GM23338 (cell line): ENCODE results near the gene WDR62. TPM values are rescaled to one million over a fixed set of nuclear protein-coding genes. Genes with fewer than 3 reads are reported as not detected.

Experiments used
- ATAC-seq: fragments of 200-7000 bp; cut with Tn5 transposase; 3 replicates; pipeline ENCODE4 v1.9.1; 2020
- DNase-seq: peaks from one replicate; pipeline ENCODE4 v3.0.0-alpha.2; 2015; ENCODE audit warnings: low spot score
- H2AFZ ChIP-seq: fragments of 200-600 bp; sonication (generic); 2 replicates; pipeline ENCODE4 v1.8.0; 2016; ENCODE audit warnings: antibody characterized with exemption, mild to moderate bottlenecking, moderate library complexity
- H3F3A ChIP-seq: fragments of 200-600 bp; sonication (generic); replicated peaks from 2 replicates; pipeline ENCODE4 v1.8.0; 2017; ENCODE audit warnings: antibody characterized with exemption, mixed run types, low read depth
- H3K27ac ChIP-seq: fragments of 200-600 bp; sonication (generic); 2 replicates; pipeline ENCODE4 v1.6.1; 2016; ENCODE audit warnings: low read depth
- H3K27me3 ChIP-seq: fragments of 200-600 bp; sonication (generic); 2 replicates; pipeline ENCODE4 v1.8.0; 2016; ENCODE audit warnings: mild to moderate bottlenecking, mixed run types, moderate library complexity; ENCODE audit not compliant: insufficient read depth
- H3K36me3 ChIP-seq: fragments of 200-600 bp; sonication (generic); 2 replicates; pipeline ENCODE4 v1.8.0; 2016; ENCODE audit warnings: mild to moderate bottlenecking; ENCODE audit not compliant: insufficient read depth
- H3K4me1 ChIP-seq: fragments of 200-600 bp; sonication (generic); 2 replicates; pipeline ENCODE4 v1.8.0; 2016; ENCODE audit warnings: mild to moderate bottlenecking, moderate library complexity; ENCODE audit not compliant: insufficient read depth
- H3K4me2 ChIP-seq: fragments of 200-600 bp; sonication (generic); 2 replicates; pipeline ENCODE4 v1.7.1; 2017; ENCODE audit warnings: mixed run types
- H3K4me3 ChIP-seq: fragments of 200-600 bp; sonication (generic); 2 replicates; pipeline ENCODE4 v1.6.1; 2016; ENCODE audit warnings: mixed run types
- H3K79me2 ChIP-seq: fragments of 200-600 bp; sonication (generic); replicated peaks from 2 replicates; pipeline ENCODE4 v1.8.0; 2017; ENCODE audit warnings: mild to moderate bottlenecking; ENCODE audit not compliant: insufficient read depth
- H3K9me2 ChIP-seq: fragments of 200-600 bp; sonication (generic); 2 replicates; pipeline ENCODE4 v1.8.0; 2017; ENCODE audit not compliant: insufficient read depth
- H4K20me1 ChIP-seq: fragments of 200-600 bp; sonication (generic); replicated peaks from 2 replicates; pipeline ENCODE4 v1.8.0; 2017; ENCODE audit warnings: mild to moderate bottlenecking; ENCODE audit not compliant: insufficient read depth
- H3K27ac Mint-ChIP-seq: 2 replicates; pipeline ENCODE4 v1.8.0; 2020; ENCODE audit warnings: inconsistent platforms, mild to moderate bottlenecking, moderate library complexity, mixed read lengths
- H3K27me3 Mint-ChIP-seq: 3 replicates; pipeline ENCODE4 v1.8.0; 2022; ENCODE audit warnings: low read depth, mild to moderate bottlenecking, moderate library complexity, mixed read lengths, inconsistent platforms; ENCODE audit not compliant: insufficient read depth, poor library complexity
- H3K36me3 Mint-ChIP-seq: 3 replicates; pipeline ENCODE4 v1.8.0; 2021; ENCODE audit warnings: low read depth, mild to moderate bottlenecking, inconsistent platforms, moderate library complexity, mixed read lengths
- H3K4me1 Mint-ChIP-seq: 3 replicates; pipeline ENCODE4 v1.8.0; 2020; ENCODE audit warnings: mild to moderate bottlenecking, inconsistent platforms, mixed read lengths
- H3K4me3 Mint-ChIP-seq: 3 replicates; pipeline ENCODE4 v1.8.0; 2021; ENCODE audit warnings: moderate library complexity, mild to moderate bottlenecking, inconsistent platforms, mixed read lengths
- H3K9me3 Mint-ChIP-seq: 3 replicates; pipeline ENCODE4 v1.8.0; 2020; ENCODE audit warnings: moderate library complexity, mild to moderate bottlenecking, inconsistent platforms, mixed read lengths
- CREB1 ChIP-seq: fragments of 250-450 bp; sonication (Bioruptor Pico); IDR thresholded peaks from 2 replicates; pipeline ENCODE4 v1.5.0; 2020; ENCODE audit warnings: low read depth, mild to moderate bottlenecking, moderate library complexity
- EZH2 ChIP-seq: fragments of 200-600 bp; sonication (generic); IDR thresholded peaks from one replicate; pipeline ENCODE4 v1.8.0; 2017; ENCODE audit warnings: antibody characterized with exemption, mild to moderate bottlenecking, low read depth; ENCODE audit not compliant: unreplicated experiment
- EZH2phosphoT487 ChIP-seq: fragments of 200-600 bp; sonication (generic); IDR thresholded peaks from one replicate; pipeline ENCODE4 v1.8.1; 2018; ENCODE audit warnings: antibody characterized with exemption; ENCODE audit not compliant: unreplicated experiment
- JUNB ChIP-seq: IDR thresholded peaks from one replicate; pipeline ENCODE4 v1.6.1; 2016; ENCODE audit warnings: antibody characterized with exemption; ENCODE audit not compliant: unreplicated experiment
- NANOG ChIP-seq: IDR thresholded peaks from 2 replicates; pipeline ENCODE4 v1.6.1; 2016; ENCODE audit warnings: antibody characterized with exemption, borderline replicate concordance
- POLR2AphosphoS5 ChIP-seq: IDR thresholded peaks from 2 replicates; pipeline ENCODE4 v1.6.1; 2016; ENCODE audit warnings: antibody characterized with exemption, low read depth
- STAT1 ChIP-seq: IDR thresholded peaks from one replicate; pipeline ENCODE4 v1.6.1; 2016; ENCODE audit warnings: antibody characterized with exemption; ENCODE audit not compliant: unreplicated experiment
- ZNF114 ChIP-seq: fragments of 250-450 bp; sonication (Bioruptor Pico); IDR thresholded peaks from 2 replicates; pipeline ENCODE4 v1.5.0; 2020; ENCODE audit warnings: mild to moderate bottlenecking, moderate library complexity
- ZNF331 ChIP-seq: fragments of 250-450 bp; sonication (Bioruptor Pico); IDR thresholded peaks from 2 replicates; pipeline ENCODE4 v1.5.0; 2020; ENCODE audit warnings: low read depth, mild to moderate bottlenecking, moderate library complexity
- polyA plus RNA-seq: library from polyadenylated mRNA; unstranded; fragments of >200 nt; fragmentation: Nextera tagmentation; extraction: Ambion mirVana; gene quantifications from 2 replicates; pipeline ENCODE4 v1.2.1, GENCODE V29; 2016
- total RNA-seq: library from RNA; depleted of rRNA; stranded (reverse); fragments of >200 nt; shearing (Covaris generic); gene quantifications from 2 replicates; pipeline ENCODE4 v1.2.3, GENCODE V29; 2014
- TF ChIP-seq, protein P1 (sequence below): fragments of 250-450 bp; sonication (Bioruptor Pico); IDR thresholded peaks from 2 replicates; pipeline ENCODE4 v1.5.0; 2020; ENCODE audit warnings: mild to moderate bottlenecking, moderate library complexity
- TF ChIP-seq, protein P2 (sequence below): IDR thresholded peaks from 2 replicates; pipeline ENCODE4 v1.6.1; 2016; ENCODE audit warnings: antibody characterized with exemption
- TF ChIP-seq, protein P3 (sequence below), 2 experiments: fragments of 200-600 bp in 1 of 2; sonication (generic) in 1 of 2; conservative IDR thresholded peaks; 2 replicates each; pipeline versions ENCODE4 v1.5.1 to v1.6.1; 2016 to 2017; ENCODE audit warnings: antibody characterized with exemption in 2 of 2, low read depth in 2 of 2, mild to moderate bottlenecking in 2 of 2, moderate library complexity in 1 of 2
- TF ChIP-seq, protein P4 (sequence below): IDR thresholded peaks from one replicate; pipeline ENCODE4 v1.6.1; 2018; ENCODE audit warnings: antibody characterized with exemption; ENCODE audit not compliant: unreplicated experiment

The WDR62 gene
- total and polyA plus RNA-seq, 2 experiments from 2014 or later = 14.1 to 45.4 TPM

DNA sequence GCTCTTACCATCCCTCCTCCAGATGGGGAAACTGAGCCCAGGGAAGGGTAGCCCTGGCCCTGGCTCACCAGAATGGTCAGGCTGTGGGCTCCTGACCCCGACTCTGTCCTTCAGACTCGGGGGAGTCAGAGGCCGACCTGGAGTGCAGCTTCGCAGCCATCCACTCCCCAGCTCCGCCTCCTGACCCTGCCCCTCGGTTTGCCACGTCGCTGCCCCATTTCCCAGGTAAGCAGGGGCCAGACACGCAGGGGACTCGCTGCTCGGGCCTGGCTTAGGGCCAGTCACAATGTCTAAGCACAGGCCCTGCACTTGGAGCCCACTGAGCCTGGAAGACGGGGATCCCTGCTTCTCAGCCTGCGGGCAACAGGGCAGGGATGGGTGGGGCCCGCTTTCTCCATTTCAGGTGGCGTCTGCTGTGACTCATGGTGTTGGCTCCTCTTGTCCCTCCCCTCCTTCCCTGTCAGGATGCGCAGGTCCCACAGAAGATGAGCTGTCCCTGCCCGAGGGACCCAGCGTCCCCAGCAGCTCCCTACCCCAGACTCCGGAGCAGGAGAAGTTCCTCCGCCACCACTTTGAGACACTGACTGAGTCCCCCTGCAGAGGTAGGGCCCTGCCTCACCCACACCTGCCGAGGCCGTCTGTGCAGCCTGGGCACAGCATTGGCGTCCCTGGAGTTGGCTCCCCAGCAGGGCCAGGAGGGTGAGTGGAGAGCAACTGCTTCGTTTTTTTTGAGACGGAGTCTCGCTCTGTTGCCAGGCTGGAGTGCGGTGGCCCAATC, 47.0 kb downstream of the WDR62 start:
- no peaks in the 10 kb centered on the region for H3K4me1 ChIP-seq
- H3K4me1 Mint-ChIP-seq = no peaks in the 10 kb centered on the region
- TF ChIP-seq, protein P1, sequence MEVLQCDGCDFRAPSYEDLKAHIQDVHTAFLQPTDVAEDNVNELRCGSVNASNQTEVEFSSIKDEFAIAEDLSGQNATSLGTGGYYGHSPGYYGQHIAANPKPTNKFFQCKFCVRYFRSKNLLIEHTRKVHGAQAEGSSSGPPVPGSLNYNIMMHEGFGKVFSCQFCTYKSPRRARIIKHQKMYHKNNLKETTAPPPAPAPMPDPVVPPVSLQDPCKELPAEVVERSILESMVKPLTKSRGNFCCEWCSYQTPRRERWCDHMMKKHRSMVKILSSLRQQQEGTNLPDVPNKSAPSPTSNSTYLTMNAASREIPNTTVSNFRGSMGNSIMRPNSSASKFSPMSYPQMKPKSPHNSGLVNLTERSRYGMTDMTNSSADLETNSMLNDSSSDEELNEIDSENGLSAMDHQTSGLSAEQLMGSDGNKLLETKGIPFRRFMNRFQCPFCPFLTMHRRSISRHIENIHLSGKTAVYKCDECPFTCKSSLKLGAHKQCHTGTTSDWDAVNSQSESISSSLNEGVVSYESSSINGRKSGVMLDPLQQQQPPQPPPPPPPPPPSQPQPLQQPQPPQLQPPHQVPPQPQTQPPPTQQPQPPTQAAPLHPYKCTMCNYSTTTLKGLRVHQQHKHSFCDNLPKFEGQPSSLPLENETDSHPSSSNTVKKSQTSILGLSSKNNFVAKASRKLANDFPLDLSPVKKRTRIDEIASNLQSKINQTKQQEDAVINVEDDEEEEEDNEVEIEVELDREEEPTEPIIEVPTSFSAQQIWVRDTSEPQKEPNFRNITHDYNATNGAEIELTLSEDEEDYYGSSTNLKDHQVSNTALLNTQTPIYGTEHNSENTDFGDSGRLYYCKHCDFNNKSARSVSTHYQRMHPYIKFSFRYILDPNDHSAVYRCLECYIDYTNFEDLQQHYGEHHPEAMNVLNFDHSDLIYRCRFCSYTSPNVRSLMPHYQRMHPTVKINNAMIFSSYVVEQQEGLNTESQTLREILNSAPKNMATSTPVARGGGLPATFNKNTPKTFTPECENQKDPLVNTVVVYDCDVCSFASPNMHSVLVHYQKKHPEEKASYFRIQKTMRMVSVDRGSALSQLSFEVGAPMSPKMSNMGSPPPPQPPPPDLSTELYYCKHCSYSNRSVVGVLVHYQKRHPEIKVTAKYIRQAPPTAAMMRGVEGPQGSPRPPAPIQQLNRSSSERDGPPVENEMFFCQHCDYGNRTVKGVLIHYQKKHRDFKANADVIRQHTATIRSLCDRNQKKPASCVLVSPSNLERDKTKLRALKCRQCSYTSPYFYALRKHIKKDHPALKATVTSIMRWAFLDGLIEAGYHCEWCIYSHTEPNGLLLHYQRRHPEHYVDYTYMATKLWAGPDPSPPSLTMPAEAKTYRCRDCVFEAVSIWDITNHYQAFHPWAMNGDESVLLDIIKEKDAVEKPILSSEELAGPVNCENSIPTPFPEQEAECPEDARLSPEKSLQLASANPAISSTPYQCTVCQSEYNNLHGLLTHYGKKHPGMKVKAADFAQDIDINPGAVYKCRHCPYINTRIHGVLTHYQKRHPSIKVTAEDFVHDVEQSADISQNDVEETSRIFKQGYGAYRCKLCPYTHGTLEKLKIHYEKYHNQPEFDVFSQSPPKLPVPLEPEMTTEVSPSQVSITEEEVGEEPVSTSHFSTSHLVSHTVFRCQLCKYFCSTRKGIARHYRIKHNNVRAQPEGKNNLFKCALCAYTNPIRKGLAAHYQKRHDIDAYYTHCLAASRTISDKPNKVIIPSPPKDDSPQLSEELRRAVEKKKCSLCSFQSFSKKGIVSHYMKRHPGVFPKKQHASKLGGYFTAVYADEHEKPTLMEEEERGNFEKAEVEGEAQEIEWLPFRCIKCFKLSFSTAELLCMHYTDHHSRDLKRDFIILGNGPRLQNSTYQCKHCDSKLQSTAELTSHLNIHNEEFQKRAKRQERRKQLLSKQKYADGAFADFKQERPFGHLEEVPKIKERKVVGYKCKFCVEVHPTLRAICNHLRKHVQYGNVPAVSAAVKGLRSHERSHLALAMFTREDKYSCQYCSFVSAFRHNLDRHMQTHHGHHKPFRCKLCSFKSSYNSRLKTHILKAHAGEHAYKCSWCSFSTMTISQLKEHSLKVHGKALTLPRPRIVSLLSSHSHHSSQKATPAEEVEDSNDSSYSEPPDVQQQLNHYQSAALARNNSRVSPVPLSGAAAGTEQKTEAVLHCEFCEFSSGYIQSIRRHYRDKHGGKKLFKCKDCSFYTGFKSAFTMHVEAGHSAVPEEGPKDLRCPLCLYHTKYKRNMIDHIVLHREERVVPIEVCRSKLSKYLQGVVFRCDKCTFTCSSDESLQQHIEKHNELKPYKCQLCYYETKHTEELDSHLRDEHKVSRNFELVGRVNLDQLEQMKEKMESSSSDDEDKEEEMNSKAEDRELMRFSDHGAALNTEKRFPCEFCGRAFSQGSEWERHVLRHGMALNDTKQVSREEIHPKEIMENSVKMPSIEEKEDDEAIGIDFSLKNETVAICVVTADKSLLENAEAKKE (CRISPR knock-in tag) = no peak
- TF ChIP-seq, protein P2, sequence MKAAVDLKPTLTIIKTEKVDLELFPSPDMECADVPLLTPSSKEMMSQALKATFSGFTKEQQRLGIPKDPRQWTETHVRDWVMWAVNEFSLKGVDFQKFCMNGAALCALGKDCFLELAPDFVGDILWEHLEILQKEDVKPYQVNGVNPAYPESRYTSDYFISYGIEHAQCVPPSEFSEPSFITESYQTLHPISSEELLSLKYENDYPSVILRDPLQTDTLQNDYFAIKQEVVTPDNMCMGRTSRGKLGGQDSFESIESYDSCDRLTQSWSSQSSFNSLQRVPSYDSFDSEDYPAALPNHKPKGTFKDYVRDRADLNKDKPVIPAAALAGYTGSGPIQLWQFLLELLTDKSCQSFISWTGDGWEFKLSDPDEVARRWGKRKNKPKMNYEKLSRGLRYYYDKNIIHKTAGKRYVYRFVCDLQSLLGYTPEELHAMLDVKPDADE = no peak
- TF ChIP-seq CREB1 (no peak), NANOG (no peak), STAT1 (no peak), JUNB (no peak), EZH2phosphoT487 (no peak), POLR2AphosphoS5 (no peak), EZH2 (no peak), ZNF114 (CRISPR knock-in tag) (no peak), ZNF331 (CRISPR knock-in tag) (no peak)
- TF ChIP-seq, protein P3, sequence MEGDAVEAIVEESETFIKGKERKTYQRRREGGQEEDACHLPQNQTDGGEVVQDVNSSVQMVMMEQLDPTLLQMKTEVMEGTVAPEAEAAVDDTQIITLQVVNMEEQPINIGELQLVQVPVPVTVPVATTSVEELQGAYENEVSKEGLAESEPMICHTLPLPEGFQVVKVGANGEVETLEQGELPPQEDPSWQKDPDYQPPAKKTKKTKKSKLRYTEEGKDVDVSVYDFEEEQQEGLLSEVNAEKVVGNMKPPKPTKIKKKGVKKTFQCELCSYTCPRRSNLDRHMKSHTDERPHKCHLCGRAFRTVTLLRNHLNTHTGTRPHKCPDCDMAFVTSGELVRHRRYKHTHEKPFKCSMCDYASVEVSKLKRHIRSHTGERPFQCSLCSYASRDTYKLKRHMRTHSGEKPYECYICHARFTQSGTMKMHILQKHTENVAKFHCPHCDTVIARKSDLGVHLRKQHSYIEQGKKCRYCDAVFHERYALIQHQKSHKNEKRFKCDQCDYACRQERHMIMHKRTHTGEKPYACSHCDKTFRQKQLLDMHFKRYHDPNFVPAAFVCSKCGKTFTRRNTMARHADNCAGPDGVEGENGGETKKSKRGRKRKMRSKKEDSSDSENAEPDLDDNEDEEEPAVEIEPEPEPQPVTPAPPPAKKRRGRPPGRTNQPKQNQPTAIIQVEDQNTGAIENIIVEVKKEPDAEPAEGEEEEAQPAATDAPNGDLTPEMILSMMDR (conservative IDR thresholded peaks at IDR 0.05; ENCODE audit: low read depth in 2 of 2) = no peak
- TF ChIP-seq, protein P4, sequence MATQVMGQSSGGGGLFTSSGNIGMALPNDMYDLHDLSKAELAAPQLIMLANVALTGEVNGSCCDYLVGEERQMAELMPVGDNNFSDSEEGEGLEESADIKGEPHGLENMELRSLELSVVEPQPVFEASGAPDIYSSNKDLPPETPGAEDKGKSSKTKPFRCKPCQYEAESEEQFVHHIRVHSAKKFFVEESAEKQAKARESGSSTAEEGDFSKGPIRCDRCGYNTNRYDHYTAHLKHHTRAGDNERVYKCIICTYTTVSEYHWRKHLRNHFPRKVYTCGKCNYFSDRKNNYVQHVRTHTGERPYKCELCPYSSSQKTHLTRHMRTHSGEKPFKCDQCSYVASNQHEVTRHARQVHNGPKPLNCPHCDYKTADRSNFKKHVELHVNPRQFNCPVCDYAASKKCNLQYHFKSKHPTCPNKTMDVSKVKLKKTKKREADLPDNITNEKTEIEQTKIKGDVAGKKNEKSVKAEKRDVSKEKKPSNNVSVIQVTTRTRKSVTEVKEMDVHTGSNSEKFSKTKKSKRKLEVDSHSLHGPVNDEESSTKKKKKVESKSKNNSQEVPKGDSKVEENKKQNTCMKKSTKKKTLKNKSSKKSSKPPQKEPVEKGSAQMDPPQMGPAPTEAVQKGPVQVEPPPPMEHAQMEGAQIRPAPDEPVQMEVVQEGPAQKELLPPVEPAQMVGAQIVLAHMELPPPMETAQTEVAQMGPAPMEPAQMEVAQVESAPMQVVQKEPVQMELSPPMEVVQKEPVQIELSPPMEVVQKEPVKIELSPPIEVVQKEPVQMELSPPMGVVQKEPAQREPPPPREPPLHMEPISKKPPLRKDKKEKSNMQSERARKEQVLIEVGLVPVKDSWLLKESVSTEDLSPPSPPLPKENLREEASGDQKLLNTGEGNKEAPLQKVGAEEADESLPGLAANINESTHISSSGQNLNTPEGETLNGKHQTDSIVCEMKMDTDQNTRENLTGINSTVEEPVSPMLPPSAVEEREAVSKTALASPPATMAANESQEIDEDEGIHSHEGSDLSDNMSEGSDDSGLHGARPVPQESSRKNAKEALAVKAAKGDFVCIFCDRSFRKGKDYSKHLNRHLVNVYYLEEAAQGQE = no peak
- no peaks in the 10 kb centered on the region for H3K79me2 ChIP-seq
- no peaks in the 10 kb centered on the region for H3K9me2 ChIP-seq
- no peak overlapping the region for H3K4me3 ChIP-seq
- H3K27ac Mint-ChIP-seq = no peak overlapping the region
- H3F3A ChIP-seq = no peaks in the 10 kb centered on the region
- H3K36me3 Mint-ChIP-seq = peaks cover 56% of the 10 kb centered on the region
- no peak overlapping the region for H3K4me3 Mint-ChIP-seq
- peaks cover 12% of the 10 kb centered on the region; the same call in 1 of the 2 replicates for H3K36me3 ChIP-seq
- H3K27ac ChIP-seq = no peak overlapping the region
- H4K20me1 ChIP-seq = no peaks in the 10 kb centered on the region
- no peaks in the 10 kb centered on the region for H3K9me3 Mint-ChIP-seq
- ATAC-seq (no peak), DNase-seq (no peak)
- H3K4me2 ChIP-seq = no peak overlapping the region
- H3K27me3 Mint-ChIP-seq = no peaks in the 10 kb centered on the region
- no peak overlapping the region for H2AFZ ChIP-seq
- no peaks in the 10 kb centered on the region for H3K27me3 ChIP-seq
